ENCODE data around the gene POLG. TPM values are rescaled to one million over a fixed set of nuclear protein-coding genes. Genes with fewer than 3 reads are reported as not detected.

POLG gene
- total and polyA plus RNA-seq, 2 of the 4 experiments (the other 2 are of a cell fraction) = 19.9 to 30.6 TPM

GRCh38 chr15:89371228-89372044 lies 36.8 kb upstream of the POLG start:
- in situ Hi-C loops (cut with MboI; ENCODE audit: low sequenced_read_pairs) (no loop called here), intact Hi-C loops (cut with micrococcal nuclease) (no loop called here)
- TF ChIP-seq MAZ (IDR thresholded peaks at IDR 0.05; ENCODE audit: borderline replicate concordance, low read depth, low read length) (no peak), CHD1 (IDR thresholded peaks at IDR 0.05; ENCODE audit: low read depth, low read length) (no peak), SMC3 (IDR thresholded peaks at IDR 0.05; ENCODE audit: low read depth, low read length) (no peak), POLR2A (IDR thresholded peaks at IDR 0.05; ENCODE audit: low read depth, low read length) (no peak), MAFK (IDR thresholded peaks at IDR 0.05; ENCODE audit: low read depth, low read length) (no peak), RFX5 (IDR thresholded peaks at IDR 0.05; ENCODE audit: low read depth, low read length) (no peak), MXI1 (IDR thresholded peaks at IDR 0.05; ENCODE audit: borderline replicate concordance, low read depth, low read length) (no peak), USF2 (IDR thresholded peaks at IDR 0.05; ENCODE audit: low read depth, low read length) (no peak), BHLHE40 (IDR thresholded peaks at IDR 0.05; ENCODE audit: low read depth, low read length) (no peak), CTCF (conservative IDR thresholded peaks at IDR 0.05; ENCODE audit: low read depth, low read length) (no peak), CEBPB (IDR thresholded peaks at IDR 0.05; ENCODE audit: low read depth, low read length) (no peak), ELK1 (IDR thresholded peaks at IDR 0.05; ENCODE audit: borderline replicate concordance, low read depth, low read length) (no peak), FOS (IDR thresholded peaks at IDR 0.05; ENCODE audit: low read depth, low read length) (no peak), RAD21 (IDR thresholded peaks at IDR 0.05; ENCODE audit: low read length) (no peak), RCOR1 (IDR thresholded peaks at IDR 0.05; ENCODE audit: insufficient replicate concordance, low read length) (no peak)

More at GRCh38 chr15:89371228-89372044, 36.8 kb upstream of the POLG start:
- no peak overlapping the region for H2BK120ac ChIP-seq (ENCODE audit: low read depth, low read length)
- H3K4me2 ChIP-seq (ENCODE audit: low read depth, low read length) = 0 out of 2 replicates have a peak overlapping the region, but pooled peaks have one; percentile 33
- H2AK9ac ChIP-seq (replicated peaks; ENCODE audit: low read depth, low read length, poor library complexity) = no peak overlapping the region
- no peaks in the 10 kb centered on the region for H3K9me1 ChIP-seq (ENCODE audit: insufficient read depth, low read length)
- H3K18ac ChIP-seq (ENCODE audit: low read depth, low read length) = no peak overlapping the region
- H3K4me1 ChIP-seq (ENCODE audit: control insufficient read depth, insufficient read depth, low read length) = no peaks in the 10 kb centered on the region
- no peak overlapping the region for H4K8ac ChIP-seq (ENCODE audit: low read depth in 2 of 2, low read length in 2 of 2)
- H3K27me3 ChIP-seq (ENCODE audit: control insufficient read depth, insufficient read depth, low read length) = peaks cover 94% of the 10 kb centered on the region
- 3% methylated on average over 33 of the region's 87 CpGs; no CpG with 5 or more reads in 1 of the 2 experiments for WGBS, 2 experiments (ENCODE audit: extremely low coverage in 2 of 2, insufficient read length in 1 of 2)
- H4K20me1 ChIP-seq (ENCODE audit: insufficient read depth, low read length) = 0 out of 2 replicates have a peak, but pooled peaks cover 6% of the 10 kb centered on the region
- BruUV-seq (replicated peaks) = no TSS peak
- no peak overlapping the region for H3K56ac ChIP-seq (ENCODE audit: extremely low read depth, insufficient read depth, low read length)
- H3K4ac ChIP-seq (ENCODE audit: low read depth, low read length) = no peak overlapping the region
- ChIA-PET CTCF (no interaction called here), POLR2A (ENCODE audit: unreplicated experiment) (no interaction called here)
- dilution Hi-C loops (cut with HindIII; ENCODE audit: low sequenced_read_pairs, unreplicated experiment) = no loop called here
- H2BK5ac ChIP-seq (ENCODE audit: low read depth, low read length, poor library complexity, severe bottlenecking) = no peak overlapping the region
- H3K27ac ChIP-seq (ENCODE audit: insufficient read depth, low read length) = no peak overlapping the region
- no peaks in the 10 kb centered on the region for H3K79me1 ChIP-seq (ENCODE audit: low read depth in 1 of 2, low read length in 2 of 2)
- H4K5ac ChIP-seq (ENCODE audit: low read depth, low read length) = no peak overlapping the region
- no peak overlapping the region for H2BK20ac ChIP-seq (ENCODE audit: low read depth, low read length)
- DNase-seq (no peak), ATAC-seq (ENCODE audit: low read depth) (peak; percentile 56)
- H3K4me3 ChIP-seq (ENCODE audit: insufficient read depth, low read depth, low read length) = no peak overlapping the region; the same call in 1 of the 2 replicates
- H3K23ac ChIP-seq (ENCODE audit: low read depth, low read length) = no peak overlapping the region
- H3K9ac ChIP-seq (ENCODE audit: low read depth, low read length) = no peak overlapping the region
- H3K9me3 ChIP-seq (ENCODE audit: control insufficient read depth, insufficient read depth, low read length) = peaks cover 2% of the 10 kb centered on the region
- no peaks in the 10 kb centered on the region for H3K36me3 ChIP-seq (ENCODE audit: control insufficient read depth, insufficient read depth, low read length)
- no peak overlapping the region for H2BK15ac ChIP-seq (ENCODE audit: low read depth, low read length)
- peak overlapping the region; percentile 73 for H2AFZ ChIP-seq (replicated peaks; ENCODE audit: low read length, poor library complexity)
- no peak overlapping the region for H2AK5ac ChIP-seq (ENCODE audit: low read depth, low read length)
- no peak overlapping the region for H3K14ac ChIP-seq (replicated peaks; ENCODE audit: low read depth, low read length)
- no peak overlapping the region for H4K91ac ChIP-seq (ENCODE audit: insufficient read depth, low read depth, low read length)

Data from IMR-90 (cell line).